K562 (cell line): ENCODE results near the gene SLA2.

Experiments used
- DIDO1 ChIP-seq: fragments of 450-650 bp; IDR thresholded peaks from 2 replicates; pipeline ENCODE4 v1.6.1; 2016; ENCODE audit warnings: low read depth, missing biosample characterization, missing genetic modification characterization
- ELF1 ChIP-seq: fragments of 200-800 bp; sonication (Bioruptor generic); IDR thresholded peaks from 2 replicates; pipeline ENCODE4 v1.6.1; 2016; ENCODE audit warnings: missing genetic modification characterization, missing compliant biosample characterization
- ELF4 ChIP-seq: fragments of 450-650 bp; formaldehyde crosslinking; IDR thresholded peaks from 2 replicates; pipeline ENCODE4 v1.4.0; 2022; ENCODE audit warnings: missing genetic modification characterization
- MEF2A ChIP-seq: IDR thresholded peaks from 2 replicates; pipeline ENCODE4 v1.6.1; 2011; ENCODE audit warnings: low read depth, mild to moderate bottlenecking, low read length, moderate library complexity; ENCODE audit not compliant: control insufficient read depth
- NR3C1 ChIP-seq: sonication (generic); formaldehyde crosslinking; IDR thresholded peaks from 2 replicates; pipeline ENCODE4 v1.8.1; 2022; ENCODE audit warnings: missing genetic modification reagents
- PURB ChIP-seq: sonication (generic); formaldehyde crosslinking; IDR thresholded peaks from 2 replicates; pipeline ENCODE4 v1.9.0; 2021; ENCODE audit warnings: low read depth, mild to moderate bottlenecking, missing genetic modification reagents
- RAD21 ChIP-seq, 2 experiments: fragments of 250-450 bp in 1 of 2; fragments of 450-650 bp in 1 of 2; sonication (Bioruptor Pico) in 1 of 2; formaldehyde crosslinking in 1 of 2; IDR thresholded peaks in 1 of 2; conservative IDR thresholded peaks in 1 of 2; 2 replicates each; pipeline versions ENCODE4 v1.4.0 to v1.8.0; 2020 to 2022; ENCODE audit warnings: mild to moderate bottlenecking in 2 of 2, moderate library complexity in 1 of 2
- SMAD4 ChIP-seq: fragments of 250-450 bp; sonication (Bioruptor Pico); conservative IDR thresholded peaks from 2 replicates; pipeline ENCODE4 v1.8.0; 2021; ENCODE audit warnings: inconsistent platforms, mild to moderate bottlenecking, moderate library complexity
- TARDBP ChIP-seq: fragments of 450-650 bp; IDR thresholded peaks from 2 replicates; pipeline ENCODE4 v1.6.1; 2016
- U2AF1 ChIP-seq: fragments of 200-400 bp; formaldehyde crosslinking; optimal IDR thresholded peaks from 2 replicates; pipeline ENCODE3; 2017; ENCODE audit warnings: mild to moderate bottlenecking, low read depth, low read length, moderate library complexity
- TF ChIP-seq, protein P1 (sequence below): fragments of 250-450 bp; sonication (Bioruptor Pico); IDR thresholded peaks from 2 replicates; pipeline ENCODE4 v1.5.0; 2020; ENCODE audit warnings: mild to moderate bottlenecking, borderline replicate concordance
- TF ChIP-seq, protein P2 (sequence below): fragments of 450-650 bp; conservative IDR thresholded peaks from 2 replicates; pipeline ENCODE4 v1.6.1; 2016; ENCODE audit warnings: missing genetic modification characterization, low read depth, mild to moderate bottlenecking, missing compliant biosample characterization, moderate library complexity
- TF ChIP-seq, protein P3 (sequence below): sonication (generic); formaldehyde crosslinking; IDR thresholded peaks from 2 replicates; pipeline ENCODE4 v1.5.0; 2020; ENCODE audit warnings: missing genetic modification reagents
- TF ChIP-seq, protein P4 (sequence below): fragments of 250-450 bp; sonication (Bioruptor Pico); IDR thresholded peaks from 2 replicates; pipeline ENCODE4 v1.4.0; 2020; ENCODE audit warnings: mild to moderate bottlenecking, moderate library complexity

DNA sequence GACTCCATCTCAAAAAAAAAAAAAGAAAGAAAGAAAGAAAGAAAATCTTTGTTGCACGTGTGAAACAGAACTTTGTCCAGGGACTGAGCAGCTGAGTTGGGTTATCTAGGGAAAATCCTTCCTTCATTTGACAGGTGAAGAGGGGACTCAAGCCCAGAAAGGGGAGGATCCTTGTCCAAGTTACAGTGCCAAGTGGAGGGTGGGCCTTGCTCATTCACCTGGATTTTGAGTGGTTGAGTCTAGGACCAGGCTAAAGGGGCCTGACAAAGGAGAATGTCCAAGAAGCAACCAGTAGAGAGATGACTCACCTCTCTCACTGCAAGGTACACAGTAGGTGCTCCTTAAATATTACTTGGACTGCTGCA is 69.9 kb downstream of the SLA2 start:
- TF ChIP-seq RAD21 (CRISPR knock-in tag; conservative IDR thresholded peaks at IDR 0.05 in 1 of 2, IDR thresholded peaks at IDR 0.05 in 1 of 2) (no peak), TARDBP (no peak), ELF1 (tag) (no peak), DIDO1 (tag) (no peak), PURB (CRISPR knock-in tag) (no peak), U2AF1 (no peak), NR3C1 (CRISPR knock-in tag) (no peak), MEF2A (no peak), ELF4 (no peak), SMAD4 (CRISPR knock-in tag) (no peak)
- TF ChIP-seq, protein P1, sequence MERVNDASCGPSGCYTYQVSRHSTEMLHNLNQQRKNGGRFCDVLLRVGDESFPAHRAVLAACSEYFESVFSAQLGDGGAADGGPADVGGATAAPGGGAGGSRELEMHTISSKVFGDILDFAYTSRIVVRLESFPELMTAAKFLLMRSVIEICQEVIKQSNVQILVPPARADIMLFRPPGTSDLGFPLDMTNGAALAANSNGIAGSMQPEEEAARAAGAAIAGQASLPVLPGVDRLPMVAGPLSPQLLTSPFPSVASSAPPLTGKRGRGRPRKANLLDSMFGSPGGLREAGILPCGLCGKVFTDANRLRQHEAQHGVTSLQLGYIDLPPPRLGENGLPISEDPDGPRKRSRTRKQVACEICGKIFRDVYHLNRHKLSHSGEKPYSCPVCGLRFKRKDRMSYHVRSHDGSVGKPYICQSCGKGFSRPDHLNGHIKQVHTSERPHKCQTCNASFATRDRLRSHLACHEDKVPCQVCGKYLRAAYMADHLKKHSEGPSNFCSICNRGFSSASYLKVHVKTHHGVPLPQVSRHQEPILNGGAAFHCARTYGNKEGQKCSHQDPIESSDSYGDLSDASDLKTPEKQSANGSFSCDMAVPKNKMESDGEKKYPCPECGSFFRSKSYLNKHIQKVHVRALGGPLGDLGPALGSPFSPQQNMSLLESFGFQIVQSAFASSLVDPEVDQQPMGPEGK (CRISPR knock-in tag) = no peak
- TF ChIP-seq, protein P2, sequence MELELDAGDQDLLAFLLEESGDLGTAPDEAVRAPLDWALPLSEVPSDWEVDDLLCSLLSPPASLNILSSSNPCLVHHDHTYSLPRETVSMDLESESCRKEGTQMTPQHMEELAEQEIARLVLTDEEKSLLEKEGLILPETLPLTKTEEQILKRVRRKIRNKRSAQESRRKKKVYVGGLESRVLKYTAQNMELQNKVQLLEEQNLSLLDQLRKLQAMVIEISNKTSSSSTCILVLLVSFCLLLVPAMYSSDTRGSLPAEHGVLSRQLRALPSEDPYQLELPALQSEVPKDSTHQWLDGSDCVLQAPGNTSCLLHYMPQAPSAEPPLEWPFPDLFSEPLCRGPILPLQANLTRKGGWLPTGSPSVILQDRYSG (tag) = no peak
- TF ChIP-seq, protein P3, sequence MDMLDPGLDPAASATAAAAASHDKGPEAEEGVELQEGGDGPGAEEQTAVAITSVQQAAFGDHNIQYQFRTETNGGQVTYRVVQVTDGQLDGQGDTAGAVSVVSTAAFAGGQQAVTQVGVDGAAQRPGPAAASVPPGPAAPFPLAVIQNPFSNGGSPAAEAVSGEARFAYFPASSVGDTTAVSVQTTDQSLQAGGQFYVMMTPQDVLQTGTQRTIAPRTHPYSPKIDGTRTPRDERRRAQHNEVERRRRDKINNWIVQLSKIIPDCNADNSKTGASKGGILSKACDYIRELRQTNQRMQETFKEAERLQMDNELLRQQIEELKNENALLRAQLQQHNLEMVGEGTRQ (CRISPR knock-in tag) = no peak
- TF ChIP-seq, protein P4, sequence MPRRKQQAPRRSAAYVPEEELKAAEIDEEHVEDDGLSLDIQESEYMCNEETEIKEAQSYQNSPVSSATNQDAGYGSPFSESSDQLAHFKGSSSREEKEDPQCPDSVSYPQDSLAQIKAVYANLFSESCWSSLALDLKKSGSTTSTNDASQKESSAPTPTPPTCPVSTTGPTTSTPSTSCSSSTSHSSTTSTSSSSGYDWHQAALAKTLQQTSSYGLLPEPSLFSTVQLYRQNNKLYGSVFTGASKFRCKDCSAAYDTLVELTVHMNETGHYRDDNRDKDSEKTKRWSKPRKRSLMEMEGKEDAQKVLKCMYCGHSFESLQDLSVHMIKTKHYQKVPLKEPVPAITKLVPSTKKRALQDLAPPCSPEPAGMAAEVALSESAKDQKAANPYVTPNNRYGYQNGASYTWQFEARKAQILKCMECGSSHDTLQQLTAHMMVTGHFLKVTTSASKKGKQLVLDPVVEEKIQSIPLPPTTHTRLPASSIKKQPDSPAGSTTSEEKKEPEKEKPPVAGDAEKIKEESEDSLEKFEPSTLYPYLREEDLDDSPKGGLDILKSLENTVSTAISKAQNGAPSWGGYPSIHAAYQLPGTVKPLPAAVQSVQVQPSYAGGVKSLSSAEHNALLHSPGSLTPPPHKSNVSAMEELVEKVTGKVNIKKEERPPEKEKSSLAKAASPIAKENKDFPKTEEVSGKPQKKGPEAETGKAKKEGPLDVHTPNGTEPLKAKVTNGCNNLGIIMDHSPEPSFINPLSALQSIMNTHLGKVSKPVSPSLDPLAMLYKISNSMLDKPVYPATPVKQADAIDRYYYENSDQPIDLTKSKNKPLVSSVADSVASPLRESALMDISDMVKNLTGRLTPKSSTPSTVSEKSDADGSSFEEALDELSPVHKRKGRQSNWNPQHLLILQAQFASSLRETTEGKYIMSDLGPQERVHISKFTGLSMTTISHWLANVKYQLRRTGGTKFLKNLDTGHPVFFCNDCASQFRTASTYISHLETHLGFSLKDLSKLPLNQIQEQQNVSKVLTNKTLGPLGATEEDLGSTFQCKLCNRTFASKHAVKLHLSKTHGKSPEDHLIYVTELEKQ (CRISPR knock-in tag) = no peak
